Stimulated activated CD4-positive, alpha-beta T cell treated with anti-CD3 and anti-CD28 coated beads, Interleukin-4, amount 100 ng/mL, for 24 hours (primary cell): ENCODE data around the gene ELOVL1.
A peak's percentile ranks its signal among the peaks of the same experiment; 100 is the strongest.
"Not testable (repeated sequence)": the region's sequence is repeated elsewhere in the genome, so short reads cannot be mapped to it uniquely, and the experiment has no call there.

ENCODE experiments used
- DNase-seq: peaks from one replicate; pipeline ENCODE4 v3.0.0-alpha.2; 2020

ELOVL1 gene

DNA sequence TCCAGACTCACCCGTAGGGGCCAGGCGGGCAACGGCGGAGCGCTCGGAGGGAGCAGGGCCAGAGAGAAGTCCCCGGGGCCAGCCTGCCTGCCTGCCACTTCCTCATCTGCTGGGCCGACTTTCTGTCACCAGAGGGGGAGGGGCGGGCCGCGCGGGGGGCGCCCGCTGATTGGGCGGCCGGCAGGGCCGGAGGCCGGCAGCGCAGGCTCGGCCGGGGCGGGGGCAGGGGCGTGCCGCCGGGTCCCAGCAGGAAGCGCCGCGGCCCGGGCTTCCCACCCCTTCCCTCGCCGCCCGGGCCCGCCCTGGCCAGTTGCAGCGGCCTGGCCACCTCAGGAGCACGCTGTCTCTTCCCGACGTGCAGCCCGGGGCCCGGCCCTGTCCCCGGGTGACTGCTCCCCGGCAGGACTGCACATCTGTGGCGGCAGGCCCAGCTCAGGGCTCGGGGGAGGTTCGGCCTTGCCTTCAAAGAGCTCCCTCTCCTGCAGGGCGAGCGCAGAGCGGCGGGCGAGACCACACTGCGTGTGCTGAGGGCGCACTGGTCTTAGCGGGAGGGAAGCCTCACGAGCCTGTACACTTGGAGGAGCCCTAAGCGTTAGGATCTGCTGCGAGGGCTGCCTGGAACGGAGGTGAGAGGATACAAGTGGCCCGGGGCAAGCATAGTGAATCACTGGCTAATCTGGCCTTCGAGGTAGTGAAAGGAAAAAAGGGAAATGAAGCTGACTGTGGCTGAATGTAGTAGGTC, at the start of gene ELOVL1:
Gene ELOVL1, minus strand, starts transcription at position 108 of the 742 bp plus-strand sequence. CDS start 2,402 bp downstream, outside the sequence.
- peak; percentile 89 for DNase-seq

DNA sequence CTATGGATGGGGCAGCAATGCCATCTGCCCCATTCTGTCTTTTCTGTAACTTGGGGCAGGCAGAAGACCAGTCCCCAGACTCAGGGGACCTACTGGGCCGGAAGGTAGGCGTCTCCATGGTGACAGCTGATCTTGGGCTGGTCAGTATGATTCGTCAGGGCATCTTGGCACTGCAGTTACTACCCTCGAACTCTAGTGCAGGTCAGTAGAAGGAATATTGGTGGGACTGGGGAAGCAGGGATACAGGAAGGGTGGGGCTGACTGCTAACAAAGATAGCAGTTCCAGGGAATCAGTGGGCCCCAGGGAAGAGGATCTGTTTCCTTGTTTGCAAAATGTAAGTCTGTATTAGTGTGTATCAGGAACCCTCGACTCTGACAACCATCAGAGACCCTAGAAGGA, 48.1 kb upstream of the ELOVL1 start:
- no peak for DNase-seq

DNA sequence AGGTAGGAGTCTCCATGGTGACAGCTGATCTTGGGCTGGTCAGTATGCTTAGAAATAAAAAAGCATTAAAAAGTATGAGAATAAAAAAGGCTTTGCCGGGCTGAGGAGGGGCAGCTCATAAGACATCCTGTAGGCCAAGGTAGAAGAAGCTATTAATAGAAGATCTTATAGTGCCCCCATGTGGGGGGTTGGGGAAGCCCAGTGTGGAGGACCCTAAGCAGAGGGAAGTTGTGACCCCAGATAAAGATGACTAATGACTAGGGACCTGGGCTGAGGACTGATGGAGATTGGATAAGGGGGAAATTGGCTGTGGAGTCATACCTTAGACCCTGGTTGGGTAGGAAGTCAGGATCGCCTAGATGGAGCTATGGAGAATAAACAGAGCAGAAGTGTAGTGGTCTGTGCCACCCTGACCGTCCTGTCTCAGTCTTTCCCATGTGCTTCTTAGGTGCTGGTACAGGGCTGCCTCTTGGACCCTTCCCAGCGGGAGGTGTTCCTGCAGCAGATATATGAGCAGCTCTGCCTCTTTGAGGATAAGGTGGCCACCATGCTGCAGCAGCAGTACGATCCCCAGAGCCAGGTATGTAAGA, 46.9 kb upstream of the ELOVL1 start:
- peak; percentile 68 for DNase-seq

DNA sequence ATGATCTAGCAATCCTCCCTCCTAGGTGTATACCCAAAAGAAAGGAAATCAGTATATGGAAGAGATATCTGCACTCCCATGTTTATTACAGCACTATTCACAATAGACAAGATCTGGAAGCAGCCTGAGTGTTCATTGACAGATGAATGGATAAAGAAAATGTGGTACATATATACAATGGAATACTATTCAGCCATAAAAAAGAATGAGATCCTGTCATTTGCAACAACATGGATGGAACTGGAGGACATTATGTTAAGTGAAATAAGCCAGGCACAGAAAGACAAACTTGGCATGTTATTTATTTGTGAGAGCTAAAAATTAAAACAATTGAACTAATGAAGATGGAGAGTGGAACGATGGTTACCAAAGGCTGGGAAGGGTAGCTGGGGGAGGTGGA, 45.6 kb upstream of the ELOVL1 start:
- DNase-seq: not testable (repeated sequence)

DNA sequence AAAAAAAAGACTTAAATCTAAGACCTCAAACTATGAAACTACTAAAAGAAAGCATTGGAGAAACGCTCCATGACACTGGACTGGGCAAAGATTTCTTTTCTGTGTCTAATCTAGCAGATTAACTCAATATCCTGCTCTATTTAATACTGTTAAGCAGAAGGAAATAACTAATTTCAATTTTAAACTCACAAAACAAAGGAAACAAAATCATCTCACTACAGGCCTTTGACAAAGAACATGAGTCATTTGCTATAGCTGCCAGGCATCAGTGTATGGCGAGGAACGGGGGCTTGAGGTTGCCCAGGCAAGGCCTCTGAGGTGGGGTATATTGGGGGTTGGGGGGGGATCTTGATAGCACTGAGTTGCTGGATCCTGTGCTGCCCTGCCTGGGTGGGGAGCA, 42.8 kb upstream of the ELOVL1 start:
- no peak for DNase-seq

DNA sequence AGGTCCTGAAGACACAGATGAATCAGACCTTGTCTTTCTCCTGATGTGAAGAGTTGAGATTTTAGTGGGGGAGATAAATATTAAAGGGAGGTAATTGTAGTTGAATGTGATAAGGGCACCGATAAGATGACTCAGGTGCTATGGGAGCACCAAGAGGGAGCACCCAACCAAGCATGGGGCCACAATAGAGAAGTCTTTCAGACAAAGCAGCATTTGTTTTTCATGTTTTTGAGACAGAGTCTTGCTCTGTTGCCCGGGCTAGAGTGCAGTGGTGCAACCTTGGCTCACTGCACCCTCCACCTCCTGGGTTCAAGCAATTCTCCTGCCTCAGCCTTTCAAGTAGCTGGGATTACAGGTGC, 38.0 kb upstream of the ELOVL1 start:
- no peak for DNase-seq

DNA sequence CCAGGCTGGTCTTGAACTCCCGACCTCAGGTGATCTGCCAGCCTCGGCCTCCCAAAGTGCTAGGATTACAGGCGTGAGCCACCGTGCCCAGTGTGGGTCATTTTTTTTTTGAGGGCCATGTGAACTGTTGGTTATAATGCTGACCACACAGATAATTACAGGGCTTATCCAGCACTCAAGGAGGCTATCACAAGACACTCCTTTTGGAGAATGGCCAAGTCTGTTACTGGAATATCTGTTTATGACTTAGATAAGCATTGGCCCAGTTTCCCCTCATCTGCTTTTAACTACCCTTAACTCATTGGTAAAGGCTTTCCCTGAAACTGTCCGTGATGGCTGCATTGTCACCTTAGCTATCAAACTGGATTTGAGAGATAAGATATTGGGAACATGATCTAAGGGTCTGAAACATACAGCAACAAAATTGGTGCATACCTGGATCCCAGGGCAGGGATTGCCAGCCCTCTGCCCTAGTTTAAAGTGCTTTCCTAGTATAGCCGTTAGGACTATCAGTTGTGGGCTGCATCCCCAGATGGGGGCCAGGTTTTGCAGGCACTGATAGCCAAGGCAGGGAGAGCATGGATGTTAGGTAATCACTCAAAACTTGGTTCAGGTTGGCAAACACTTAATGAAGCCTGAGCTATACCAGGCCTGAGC, 37.5 kb upstream of the ELOVL1 start:
- no peak for DNase-seq

DNA sequence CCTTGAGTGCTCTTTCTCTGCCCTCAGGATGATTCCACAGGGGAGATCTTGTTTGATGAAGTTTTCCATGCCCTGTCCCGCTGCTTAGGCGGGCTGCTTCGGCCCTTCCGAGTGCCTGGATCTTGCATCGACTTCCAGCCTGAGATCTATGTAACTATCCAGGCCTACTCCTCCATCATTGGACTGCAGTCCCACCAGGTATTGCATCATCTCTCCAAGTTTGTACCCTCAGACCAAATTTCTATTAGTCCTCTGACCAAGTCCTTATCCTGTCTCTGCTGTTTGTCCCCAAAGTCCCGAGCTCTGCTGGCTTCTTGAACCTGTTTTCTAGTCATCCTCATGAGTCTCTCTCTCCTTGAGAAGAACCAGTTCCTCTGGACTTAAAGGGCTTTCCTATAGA, 36.5 kb upstream of the ELOVL1 start:
- DNase-seq: no peak

DNA sequence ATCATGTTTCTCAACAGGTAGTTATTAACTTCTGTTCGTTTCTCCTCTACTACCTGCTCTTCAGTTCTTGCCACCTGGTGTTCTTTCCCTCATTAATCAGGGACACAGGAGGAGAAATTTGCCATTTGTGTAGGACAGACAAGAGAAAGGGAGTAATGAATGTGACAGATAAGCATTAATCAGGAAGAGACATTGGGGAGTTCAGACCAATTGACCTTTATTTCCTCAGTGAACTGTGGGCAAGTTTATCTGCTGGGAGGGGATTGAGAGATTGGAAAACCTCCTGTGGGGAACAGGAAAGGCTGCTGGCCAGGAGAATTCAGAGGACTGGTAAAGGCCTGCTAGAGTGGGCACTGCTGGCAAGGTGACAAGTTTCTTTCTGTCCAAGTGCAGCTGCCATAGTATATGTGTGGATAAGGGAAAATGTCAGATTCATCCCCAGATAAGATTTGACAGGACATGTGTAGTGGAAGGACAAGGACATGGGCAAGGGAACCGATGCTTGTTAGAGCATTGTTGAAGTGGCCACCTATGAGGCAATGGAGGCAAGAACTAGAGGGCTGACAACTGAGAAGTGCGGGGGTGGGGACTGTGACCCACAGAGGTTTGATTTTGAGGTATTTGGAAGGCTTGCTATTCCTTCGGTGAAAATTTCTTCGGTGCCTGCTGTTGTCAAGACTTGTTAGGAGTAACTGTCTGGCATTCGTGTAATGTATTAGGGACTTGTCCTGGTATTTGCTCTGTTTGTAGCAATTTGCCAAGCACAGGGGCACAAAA, 34.5 kb upstream of the ELOVL1 start:
- DNase-seq: no peak

DNA sequence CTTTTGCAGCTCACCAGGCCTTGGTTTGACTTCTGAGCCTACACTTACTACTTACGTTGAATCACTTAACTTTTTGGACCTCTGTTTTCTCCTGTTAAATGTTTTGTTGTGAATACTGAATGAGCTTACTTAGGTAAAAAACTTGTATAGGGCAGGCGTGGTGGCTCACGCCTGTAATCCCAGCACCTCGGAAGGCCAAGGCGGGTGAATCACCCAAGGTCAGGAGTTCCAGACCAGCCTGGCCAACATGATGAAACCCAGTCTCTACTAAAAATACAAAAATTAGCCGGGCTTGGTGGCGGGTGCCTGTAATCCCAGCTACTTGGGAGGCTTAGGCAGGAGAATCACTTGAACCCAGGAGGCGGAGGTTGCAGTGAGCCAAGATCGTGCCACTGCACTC, 32.6 kb upstream of the ELOVL1 start:
- not testable (repeated sequence) for DNase-seq

DNA sequence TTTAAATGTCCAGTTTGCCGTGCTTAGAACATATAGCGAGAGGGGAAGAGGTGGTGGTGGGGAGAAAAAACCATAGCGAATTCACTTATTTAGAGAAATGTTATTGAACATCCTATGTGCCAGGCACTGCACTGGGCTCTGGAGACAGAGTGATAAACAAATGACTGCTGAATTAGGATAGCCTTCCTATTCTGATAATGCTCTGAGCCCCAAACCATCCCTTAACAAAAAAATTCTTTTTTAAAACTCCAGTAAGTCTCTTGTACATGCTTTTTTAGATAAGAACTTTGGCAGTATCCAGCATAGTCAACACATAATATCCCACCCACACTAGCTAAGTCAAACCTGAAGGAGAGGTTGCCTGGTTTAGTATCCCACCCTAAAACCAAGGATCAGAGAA, 30.4 kb upstream of the ELOVL1 start:
- DNase-seq: no peak

DNA sequence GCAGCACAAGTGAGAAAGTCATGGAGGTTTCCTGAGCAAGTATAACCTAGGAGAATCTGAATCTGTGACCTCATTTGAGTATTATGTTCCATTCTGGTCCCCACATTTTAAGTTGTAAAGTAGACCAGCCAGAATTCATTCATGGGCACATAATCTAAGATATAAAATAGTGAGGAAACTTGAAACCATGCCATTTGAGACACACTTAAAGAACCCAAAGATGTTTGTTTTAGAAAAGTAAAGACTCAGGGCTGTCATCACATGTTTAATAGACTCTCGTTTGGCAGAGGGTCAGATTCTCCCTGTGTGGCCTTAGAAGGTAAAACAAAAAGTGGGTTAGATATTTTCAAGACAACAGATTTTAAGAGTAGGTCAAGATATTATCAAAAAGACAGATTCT, 28.2 kb upstream of the ELOVL1 start:
- no peak for DNase-seq

DNA sequence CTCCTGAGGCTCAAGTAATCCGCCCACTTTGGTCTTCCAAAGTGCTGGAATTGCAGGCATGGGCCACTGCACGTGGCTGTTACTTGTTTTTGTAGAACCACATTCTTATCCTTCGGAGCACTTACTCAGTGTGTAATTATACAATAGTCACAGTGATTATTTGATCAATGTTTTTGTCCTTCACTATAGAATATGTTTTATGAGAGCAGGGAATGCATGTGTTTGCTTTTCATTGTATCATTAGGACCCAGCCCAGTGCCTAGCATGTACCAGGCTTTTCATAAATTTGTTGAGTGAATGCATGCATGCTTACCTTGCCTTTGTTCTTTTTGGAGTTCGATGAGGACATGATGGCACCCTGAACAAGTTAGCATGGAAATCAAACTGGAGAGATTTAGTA, 27.7 kb upstream of the ELOVL1 start:
- DNase-seq: no peak

DNA sequence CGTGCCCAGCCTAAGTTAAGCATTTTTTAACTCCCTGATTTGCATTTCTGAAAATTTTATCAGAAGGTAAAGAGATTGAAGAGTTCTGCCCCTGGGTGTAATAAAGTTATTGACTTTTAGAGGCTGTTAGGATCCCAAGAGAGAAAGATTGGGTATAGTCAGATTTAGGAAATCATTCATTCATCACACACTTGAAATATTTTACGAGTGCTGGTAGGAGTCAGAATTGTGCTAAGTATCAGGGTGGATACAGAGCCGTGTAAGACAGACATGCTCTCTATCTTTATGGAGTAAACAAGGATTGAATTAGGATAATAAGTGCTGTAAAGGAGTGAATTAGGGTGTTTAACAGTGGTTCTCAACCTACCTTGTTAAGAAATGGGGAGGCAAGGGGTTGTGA, 24.9 kb upstream of the ELOVL1 start:
- no peak for DNase-seq

DNA sequence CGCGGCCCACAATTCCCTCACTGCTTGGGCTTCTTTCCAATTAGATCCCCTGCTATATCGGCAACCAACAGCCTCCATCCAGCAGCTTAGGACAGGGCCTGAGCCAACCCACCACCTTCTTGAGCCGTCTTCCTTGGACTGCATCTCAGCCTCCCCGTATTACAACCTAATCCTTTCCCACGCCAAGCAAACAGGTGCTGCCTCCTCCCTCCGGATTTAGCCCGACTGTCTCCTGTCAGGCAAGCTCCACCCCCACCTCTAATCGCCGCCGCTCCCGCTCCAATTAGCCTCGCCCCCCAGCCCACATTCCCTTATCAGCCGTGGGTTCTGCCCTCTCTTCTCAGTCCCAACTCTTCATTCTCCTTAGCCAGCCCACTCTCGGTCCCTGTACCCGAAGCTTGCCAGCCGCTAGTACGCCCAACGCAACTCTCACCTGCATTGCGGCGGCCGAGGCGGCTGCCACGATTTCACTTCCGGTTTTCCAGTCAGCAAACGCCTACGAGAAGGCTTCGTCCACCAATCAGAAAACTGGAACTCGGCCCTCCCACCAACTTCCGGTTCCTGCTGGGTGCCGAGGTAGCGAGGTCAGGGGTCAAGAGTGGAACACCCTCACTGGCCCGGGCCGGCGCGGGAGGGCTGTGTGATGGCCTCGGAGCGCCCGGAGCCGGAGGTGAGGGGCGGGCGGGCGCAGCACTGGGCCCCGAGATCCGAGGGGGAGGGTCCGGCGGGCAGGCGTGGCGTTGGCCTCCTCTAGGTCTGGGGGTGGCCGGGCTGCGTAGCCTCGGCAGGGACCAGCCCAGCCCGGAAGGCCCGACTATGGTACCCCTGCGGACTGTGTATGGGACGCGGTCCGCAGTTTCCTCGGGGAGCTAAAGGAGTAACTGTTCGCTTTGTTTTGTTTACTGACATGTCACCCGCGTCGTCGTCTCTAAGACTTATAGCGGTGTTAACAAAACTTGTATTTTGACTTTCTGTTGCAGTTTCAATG, 21.8 kb upstream of the ELOVL1 start, which contains the start of the genes MED8 and SZT2:
Gene MED8, minus strand, starts transcription at position 475 of the 988 bp plus-strand sequence. Its CDS starts 36 bp downstream, at position 439.
Gene SZT2, plus strand, starts transcription at position 574 of the 988 bp plus-strand sequence. Its CDS starts 70 bp downstream, at position 644.
- DNase-seq: peak; percentile 95

DNA sequence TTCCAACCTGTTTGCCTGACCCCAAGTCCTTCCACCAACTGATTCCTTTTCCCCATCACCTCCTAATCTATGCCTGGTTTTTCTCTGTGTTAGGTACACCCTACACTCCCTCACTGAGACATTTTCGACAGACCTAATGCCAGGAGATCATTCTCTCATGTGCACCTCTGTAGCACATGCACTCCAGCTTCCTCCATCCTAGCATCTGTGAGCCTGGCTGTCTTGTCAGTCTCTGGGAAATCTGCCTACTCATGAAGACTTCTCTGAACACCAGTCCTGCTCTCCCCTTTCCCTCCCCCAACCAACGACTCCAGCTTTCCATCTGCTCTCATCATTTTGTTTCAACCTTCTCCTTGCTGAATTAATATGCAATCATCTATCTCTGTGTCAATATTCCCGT, 20.8 kb upstream of the ELOVL1 start:
- DNase-seq: no peak

DNA sequence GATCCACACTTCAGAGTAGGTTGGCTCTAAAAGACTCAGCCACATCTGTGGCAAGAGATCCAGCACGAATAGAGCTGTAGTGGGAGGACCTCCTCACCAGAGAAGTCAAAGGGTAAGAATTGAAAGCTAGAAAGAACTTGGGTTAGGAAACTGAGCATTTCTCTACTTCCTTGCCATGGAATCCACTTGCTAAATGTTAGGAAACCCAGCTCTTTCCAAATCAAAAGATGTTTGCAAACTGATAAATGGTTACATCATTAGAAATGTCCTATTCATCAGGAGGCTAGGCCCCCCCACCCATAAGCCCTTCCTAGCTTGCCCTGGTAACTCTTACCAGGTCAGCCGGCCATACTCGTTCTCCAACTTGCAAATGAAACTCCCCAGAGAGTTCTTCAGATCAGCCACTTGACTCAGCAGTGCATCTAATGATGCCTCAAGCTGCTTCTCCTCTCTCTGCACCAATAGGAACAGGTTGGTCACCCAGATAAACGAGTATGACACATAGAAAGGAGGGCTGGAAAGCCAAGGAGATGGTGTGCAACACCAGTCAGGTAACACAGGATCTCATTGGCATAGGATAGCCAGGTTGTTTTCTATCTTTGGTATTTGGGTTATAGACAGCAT, 20.3 kb upstream of the ELOVL1 start:
- no peak for DNase-seq

DNA sequence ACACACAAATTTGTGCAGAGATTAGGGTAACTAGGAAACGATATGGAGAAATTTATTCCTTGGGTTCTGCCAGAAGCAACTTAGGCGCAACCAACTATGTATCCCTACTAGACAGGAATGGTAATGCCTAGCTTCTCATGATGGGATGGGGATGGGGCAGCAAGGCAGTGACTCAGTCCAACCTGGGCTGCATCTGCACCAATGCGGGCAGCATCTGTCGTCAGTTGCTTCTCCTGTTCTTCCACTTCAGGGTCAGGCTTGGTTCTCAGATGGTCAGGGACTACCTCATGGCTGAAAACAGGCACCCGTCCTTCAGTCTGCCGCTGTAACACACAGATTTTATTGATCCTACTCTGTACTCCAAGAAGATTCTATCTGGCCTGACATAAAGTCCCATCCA, 18.9 kb upstream of the ELOVL1 start:
- no peak for DNase-seq

DNA sequence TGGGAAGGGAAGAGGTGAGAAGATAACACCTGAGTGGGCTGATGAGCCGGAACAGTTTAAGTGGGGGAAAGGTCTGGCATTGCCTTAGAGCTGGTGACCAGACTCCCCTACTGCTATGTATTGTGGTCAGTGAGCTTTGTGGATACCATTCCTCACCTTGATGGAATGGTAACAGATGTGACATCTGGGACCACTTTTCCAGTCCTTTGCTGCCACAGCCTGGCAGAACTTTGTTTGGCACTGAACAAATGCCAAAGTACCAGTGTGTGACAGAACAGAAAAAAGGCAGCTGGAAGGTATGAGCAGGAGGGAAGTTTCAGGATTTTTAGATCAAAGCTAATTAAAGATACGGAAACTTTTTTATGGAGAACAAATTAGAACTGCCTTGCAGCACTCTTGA, 15.6 kb upstream of the ELOVL1 start:
- DNase-seq: no peak

DNA sequence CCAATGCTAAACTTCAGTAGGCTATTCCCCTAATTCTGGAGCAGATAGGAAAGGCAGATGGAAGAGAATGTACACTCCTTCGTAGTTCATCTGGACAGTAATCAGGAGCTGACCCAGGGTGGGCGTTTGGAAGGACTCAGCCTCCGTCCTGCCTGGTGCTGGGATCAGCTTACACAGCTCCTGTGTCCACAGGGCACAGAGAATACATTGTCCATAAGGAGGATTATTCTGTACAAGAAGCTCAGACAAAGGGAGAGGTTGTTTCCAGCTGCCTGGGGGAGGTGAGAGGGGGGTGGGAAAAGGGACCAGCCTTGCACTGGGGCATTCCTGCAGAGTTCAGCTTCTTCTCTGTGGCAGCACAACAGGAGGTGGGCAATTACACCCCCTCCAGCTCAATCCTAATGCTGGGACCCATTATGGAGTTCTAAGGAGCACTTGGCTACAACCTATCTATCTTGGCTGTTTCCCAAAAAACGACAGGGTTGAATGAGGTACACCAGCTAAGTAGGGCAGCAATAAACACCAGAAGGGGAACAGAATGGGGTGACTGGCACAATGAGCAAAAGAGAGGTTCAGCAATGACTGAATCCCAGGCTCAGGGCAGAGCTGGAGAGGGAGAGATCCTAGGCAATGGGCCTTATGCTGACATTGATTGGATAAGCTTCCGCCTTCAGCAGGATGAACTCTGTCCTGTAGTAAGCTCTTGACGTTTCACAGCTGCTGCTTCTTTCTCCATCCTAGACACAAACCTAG, 14.4 kb upstream of the ELOVL1 start:
- DNase-seq: no peak

DNA sequence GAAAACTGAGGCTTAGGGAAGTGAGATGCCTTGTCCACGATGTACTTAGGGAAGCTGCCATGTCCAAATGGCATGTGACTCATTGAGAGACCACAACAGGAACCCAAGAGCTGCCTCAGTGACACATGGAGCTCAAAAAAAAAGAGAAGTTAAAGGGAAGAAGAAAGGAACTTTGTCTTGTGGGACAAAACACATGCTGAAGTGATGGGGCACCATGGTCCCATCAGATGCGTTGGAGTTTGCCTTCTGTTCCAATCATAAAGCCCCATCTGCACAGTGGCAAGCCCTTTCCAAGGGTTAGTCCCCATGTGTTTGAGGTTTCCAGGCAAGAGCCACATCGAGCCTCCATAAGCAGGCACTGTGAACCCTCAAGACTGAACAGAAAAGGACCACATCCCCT, 13.8 kb upstream of the ELOVL1 start:
- DNase-seq: no peak
